SK-N-SH treated with all-trans-retinoic acid at 6 μM for 48 hours (cell line): Measurements from ENCODE around the gene PTPRN2.

Experiments
- ATAC-seq: fragments of 200-7000 bp; cut with Tn5 transposase; 3 replicates; pipeline ENCODE4 v1.9.1; 2020; ENCODE audit warnings: mild to moderate bottlenecking, moderate library complexity
- ARNTL ChIP-seq: fragments of 450-650 bp; formaldehyde crosslinking; IDR thresholded peaks from 2 replicates; pipeline ENCODE4 v1.5.0; 2020; ENCODE audit warnings: low read depth, mild to moderate bottlenecking, moderate library complexity, borderline replicate concordance
- BACH2 ChIP-seq: fragments of 250-450 bp; sonication (Bioruptor Pico); IDR thresholded peaks from 2 replicates; pipeline ENCODE4 v1.9.0; 2021; ENCODE audit warnings: mild to moderate bottlenecking, borderline replicate concordance
- CREB5 ChIP-seq: fragments of 250-450 bp; sonication (Bioruptor Pico); IDR thresholded peaks from 2 replicates; pipeline ENCODE4 v1.5.1; 2020; ENCODE audit warnings: low read depth, mild to moderate bottlenecking, moderate library complexity
- CSDC2 ChIP-seq: fragments of 250-450 bp; sonication (Bioruptor Pico); IDR thresholded peaks from 2 replicates; pipeline ENCODE4 v1.5.0; 2020; ENCODE audit warnings: mild to moderate bottlenecking, moderate library complexity
- CSRNP3 ChIP-seq: fragments of 250-450 bp; sonication (Bioruptor Pico); IDR thresholded peaks from 2 replicates; pipeline ENCODE4 v1.5.1; 2021; ENCODE audit warnings: mild to moderate bottlenecking, moderate library complexity
- ESRRG ChIP-seq: fragments of 250-450 bp; sonication (Bioruptor Pico); IDR thresholded peaks from 2 replicates; pipeline ENCODE4 v1.6.1; 2021; ENCODE audit warnings: mild to moderate bottlenecking
- OSR1 ChIP-seq: fragments of 250-450 bp; sonication (Bioruptor Pico); IDR thresholded peaks from 2 replicates; pipeline ENCODE4 v1.8.0; 2022; ENCODE audit warnings: moderate library complexity, mild to moderate bottlenecking, inconsistent platforms
- PATZ1 ChIP-seq: fragments of 250-450 bp; sonication (Bioruptor Pico); IDR thresholded peaks from 2 replicates; pipeline ENCODE4 v1.8.0; 2020; ENCODE audit warnings: mild to moderate bottlenecking, moderate library complexity, borderline replicate concordance
- POU6F1 ChIP-seq: fragments of 250-450 bp; sonication (Bioruptor Pico); IDR thresholded peaks from 2 replicates; pipeline ENCODE4 v1.8.0; 2021; ENCODE audit warnings: low read depth, mild to moderate bottlenecking, moderate library complexity, borderline replicate concordance
- PPARA ChIP-seq: fragments of 250-450 bp; sonication (Bioruptor Pico); IDR thresholded peaks from 2 replicates; pipeline ENCODE4 v1.5.0; 2020; ENCODE audit warnings: mild to moderate bottlenecking, borderline replicate concordance
- RARB ChIP-seq: fragments of 250-450 bp; sonication (Bioruptor Pico); IDR thresholded peaks from 2 replicates; pipeline ENCODE4 v1.8.0; 2021; ENCODE audit warnings: mild to moderate bottlenecking, moderate library complexity
- SNAI2 ChIP-seq: fragments of 250-450 bp; sonication (Bioruptor Pico); IDR thresholded peaks from 2 replicates; pipeline ENCODE4 v1.5.0; 2020; ENCODE audit warnings: mild to moderate bottlenecking, moderate library complexity
- TCF4 ChIP-seq: fragments of 250-450 bp; sonication (Bioruptor Pico); IDR thresholded peaks from 2 replicates; pipeline ENCODE4 v1.8.0; 2021; ENCODE audit warnings: mild to moderate bottlenecking, moderate library complexity, borderline replicate concordance
- TOX ChIP-seq: fragments of 250-450 bp; sonication (Bioruptor Pico); IDR thresholded peaks from 2 replicates; pipeline ENCODE4 v1.8.0; 2021; ENCODE audit warnings: mild to moderate bottlenecking, moderate library complexity, borderline replicate concordance
- TSHZ2 ChIP-seq: fragments of 250-450 bp; sonication (Bioruptor Pico); IDR thresholded peaks from 2 replicates; pipeline ENCODE4 v1.5.0; 2020; ENCODE audit warnings: mild to moderate bottlenecking, moderate library complexity
- ZC3H10 ChIP-seq: fragments of 250-450 bp; sonication (Bioruptor Pico); IDR thresholded peaks from 2 replicates; pipeline ENCODE4 v1.5.1; 2021; ENCODE audit warnings: mild to moderate bottlenecking, moderate library complexity
- ZFP3 ChIP-seq: fragments of 250-450 bp; sonication (Bioruptor Pico); IDR thresholded peaks from 2 replicates; pipeline ENCODE4 v1.5.0; 2020; ENCODE audit warnings: mild to moderate bottlenecking, moderate library complexity
- ZFP30 ChIP-seq: fragments of 450-650 bp; formaldehyde crosslinking; IDR thresholded peaks from 2 replicates; pipeline ENCODE4 v1.5.0; 2022; ENCODE audit warnings: mild to moderate bottlenecking, moderate library complexity
- ZNF8 ChIP-seq: fragments of 450-650 bp; formaldehyde crosslinking; IDR thresholded peaks from 2 replicates; pipeline ENCODE4 v1.5.0; 2020; ENCODE audit warnings: mild to moderate bottlenecking, moderate library complexity

The PTPRN2 gene

GRCh38 chr7:157737151-157738065 is 850.2 kb downstream of the PTPRN2 start:
- ATAC-seq = no peak
- TF ChIP-seq POU6F1 (CRISPR knock-in tag) (no peak), ZFP3 (CRISPR knock-in tag) (no peak), CSDC2 (CRISPR knock-in tag) (no peak), ZC3H10 (CRISPR knock-in tag) (no peak), TCF4 (CRISPR knock-in tag) (no peak), ESRRG (CRISPR knock-in tag) (no peak), PPARA (CRISPR knock-in tag) (no peak), CREB5 (CRISPR knock-in tag) (no peak), BACH2 (CRISPR knock-in tag) (no peak), TSHZ2 (CRISPR knock-in tag) (no peak), TOX (CRISPR knock-in tag) (no peak), CSRNP3 (CRISPR knock-in tag) (no peak)

GRCh38 chr7:157736341-157736740 is 851.3 kb downstream of the PTPRN2 start:
- TF ChIP-seq POU6F1 (CRISPR knock-in tag) = no peak
- TF ChIP-seq CREB5 (CRISPR knock-in tag) = no peak
- TF ChIP-seq CSRNP3 (CRISPR knock-in tag) = no peak
- no peak for TF ChIP-seq ZNF8 (CRISPR knock-in tag)
- no peak for TF ChIP-seq TSHZ2 (CRISPR knock-in tag)
- no peak for TF ChIP-seq OSR1
- TF ChIP-seq SNAI2 = no peak
- TF ChIP-seq ZFP3 (CRISPR knock-in tag) = no peak
- no peak for TF ChIP-seq ZFP30 (CRISPR knock-in tag)
- no peak for TF ChIP-seq RARB (CRISPR knock-in tag)
- TF ChIP-seq PATZ1 (CRISPR knock-in tag) = no peak
- TF ChIP-seq TCF4 (CRISPR knock-in tag) = no peak
- no peak for TF ChIP-seq TOX (CRISPR knock-in tag)
- TF ChIP-seq CSDC2 (CRISPR knock-in tag) = no peak
- no peak for TF ChIP-seq ARNTL
- TF ChIP-seq ESRRG (CRISPR knock-in tag) = no peak
- ATAC-seq = no peak
